GM21447 (cell line): Measurements from ENCODE around the gene PHOX2B.
"Not testable (repeated sequence)": the region's sequence is repeated elsewhere in the genome, so short reads cannot be mapped to it uniquely, and the experiment has no call there.

Source experiments
- ATAC-seq: cut with Tn5 transposase; IDR thresholded peaks from one replicate; pipeline ENCODE4 v1.9.1; 2021; ENCODE audit not compliant: unreplicated experiment

Gene PHOX2B

DNA sequence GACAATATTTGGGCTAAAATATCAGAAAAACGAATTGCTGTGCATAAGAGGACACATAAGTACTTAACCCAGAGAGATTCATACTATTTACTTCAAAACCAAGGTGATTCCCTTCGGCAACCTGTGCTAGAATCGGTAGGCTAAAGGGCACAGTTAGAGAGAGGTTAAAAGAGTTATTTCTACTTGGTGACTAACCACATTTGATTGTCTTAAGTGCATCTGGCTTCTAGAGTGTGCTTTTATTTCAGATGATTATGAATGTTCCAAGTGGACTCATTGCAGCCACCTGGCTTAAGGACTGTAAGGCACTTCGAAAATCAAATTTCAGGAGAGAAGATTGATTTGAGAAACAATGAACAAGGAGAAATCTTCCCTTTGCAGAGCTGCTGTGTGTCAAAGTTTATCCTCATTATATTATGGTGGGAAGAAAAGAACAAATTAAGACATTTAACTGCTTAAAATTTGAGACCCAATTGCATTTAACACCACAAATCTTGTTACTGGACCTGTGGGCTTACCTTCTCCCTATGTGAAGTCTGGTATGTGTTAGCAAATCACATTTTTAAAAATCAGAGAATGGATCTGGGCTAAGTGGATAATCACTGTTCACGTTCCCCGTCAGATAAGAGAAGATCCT is 34.0 kb downstream of the PHOX2B start:
- ATAC-seq, result no peak

- ATAC-seq, result no peak
Observed at GRCh38 chr4:41713768-41714167, 34.8 kb downstream of the PHOX2B start.

GRCh38 chr4:41712425-41712824 is 36.1 kb downstream of the PHOX2B start:
- ATAC-seq, result no peak

- ATAC-seq, result not testable (repeated sequence)
Observed at GRCh38 chr4:41711654-41712053, 36.9 kb downstream of the PHOX2B start.

DNA sequence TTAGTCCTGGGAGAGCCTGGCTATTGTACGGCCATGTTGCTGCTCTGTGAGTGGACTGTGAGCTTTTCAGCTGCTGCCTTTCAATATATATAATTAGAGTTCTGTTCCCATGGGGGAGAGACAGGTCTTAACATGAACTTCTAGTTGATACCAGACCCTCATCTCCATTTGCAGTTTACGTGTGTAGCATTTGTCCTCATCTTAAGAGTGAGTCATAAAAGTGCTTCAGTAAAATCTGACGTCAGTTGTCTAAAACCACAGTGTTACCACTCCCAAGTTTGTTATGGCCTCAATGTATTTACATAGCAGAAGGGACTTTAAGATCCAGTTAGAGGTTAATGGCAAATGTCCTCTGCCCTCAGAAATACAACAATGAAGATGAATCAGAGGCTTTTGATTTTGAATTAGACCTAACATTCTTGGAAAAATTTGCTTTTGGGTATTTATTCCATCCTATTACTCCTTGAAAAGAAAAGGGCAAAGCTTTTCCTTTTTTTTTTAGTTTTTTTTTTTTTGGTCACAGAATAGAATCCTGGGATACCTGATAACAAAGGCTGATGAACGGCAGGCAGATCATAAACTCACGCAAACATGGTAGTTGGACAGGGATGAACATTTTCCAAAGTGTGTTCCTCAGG is 38.6 kb downstream of the PHOX2B start:
- no peak for ATAC-seq

DNA sequence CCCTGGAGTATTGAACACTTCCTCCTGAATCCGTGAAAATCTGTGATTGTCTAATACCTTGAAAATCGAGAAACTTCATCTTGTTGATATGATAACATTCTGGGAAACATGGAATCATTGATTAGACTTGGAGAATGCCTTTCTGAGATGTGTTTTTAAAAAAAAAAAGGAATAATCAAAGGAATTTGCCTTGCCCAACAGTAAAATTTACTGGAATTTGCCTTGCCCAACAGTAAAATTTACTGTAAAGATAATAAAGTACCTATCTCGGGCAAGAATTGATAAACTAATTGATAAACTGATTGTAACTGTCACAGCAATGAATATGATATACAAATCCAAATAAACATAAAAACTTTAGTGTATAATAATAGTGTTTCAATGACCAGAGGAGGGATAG is 44.7 kb downstream of the PHOX2B start:
- ATAC-seq, result no peak

DNA sequence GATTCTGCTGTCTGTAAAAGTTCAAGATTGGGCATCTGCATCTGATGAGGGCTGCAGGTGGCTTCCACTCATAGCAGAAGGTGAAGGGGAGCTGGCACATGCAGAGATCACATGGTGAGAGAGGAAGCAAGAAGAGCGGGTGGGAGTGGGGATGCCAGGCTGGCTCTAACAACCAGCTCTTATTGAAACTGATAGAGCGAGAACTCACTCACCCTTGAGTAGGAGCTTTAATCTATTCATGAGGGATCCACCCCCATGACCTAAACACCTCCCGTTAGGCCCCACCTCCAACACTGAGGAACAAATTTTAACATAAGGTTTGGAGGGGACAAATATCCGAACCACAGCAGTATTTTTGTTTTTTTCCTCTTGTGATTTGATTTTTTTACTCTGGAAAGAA is 45.8 kb downstream of the PHOX2B start:
- ATAC-seq, result no peak

DNA sequence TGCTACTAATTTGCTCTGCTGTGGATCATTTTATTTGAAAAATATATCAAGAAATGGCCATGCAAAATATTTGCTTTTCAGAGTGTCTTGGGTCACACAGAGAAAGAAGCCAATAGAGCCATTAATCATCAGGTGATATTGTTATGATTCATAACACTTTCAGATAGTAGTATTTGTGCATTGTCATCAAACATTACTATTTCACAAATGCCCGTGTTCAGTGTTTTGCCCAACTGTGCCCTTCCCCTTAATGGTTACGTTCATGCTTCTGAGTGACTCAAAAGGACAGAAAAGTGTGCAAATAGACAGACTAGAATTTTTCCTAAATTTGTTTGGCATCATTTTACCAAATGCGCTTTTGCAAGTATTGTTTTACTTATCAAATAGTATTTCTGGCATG is 46.5 kb downstream of the PHOX2B start:
- no peak for ATAC-seq

DNA sequence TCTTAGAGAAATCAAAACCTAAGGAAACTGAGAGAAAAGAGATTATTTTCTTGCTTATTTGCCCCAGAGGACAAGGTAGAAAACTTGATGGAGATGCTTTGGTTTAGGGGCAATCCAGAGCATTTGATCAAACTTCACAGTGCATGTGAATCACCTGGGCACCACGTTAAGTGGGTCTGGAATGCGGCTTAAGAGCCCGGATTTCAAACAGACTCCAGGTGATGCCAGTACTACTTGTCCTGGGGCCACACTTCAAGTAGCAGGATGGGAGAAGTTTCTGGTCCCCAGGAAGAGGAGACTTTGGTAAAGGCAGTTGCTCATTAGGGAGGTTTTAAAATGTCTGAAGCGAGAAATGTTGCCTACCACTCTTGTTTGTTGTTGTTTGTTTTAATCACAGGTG is 51.8 kb downstream of the PHOX2B start:
- no peak for ATAC-seq

- ATAC-seq, result no peak
Observed at GRCh38 chr4:41696131-41696530, 52.4 kb downstream of the PHOX2B start.
